Measurements from ENCODE around the gene MTRF1L.

DNA sequence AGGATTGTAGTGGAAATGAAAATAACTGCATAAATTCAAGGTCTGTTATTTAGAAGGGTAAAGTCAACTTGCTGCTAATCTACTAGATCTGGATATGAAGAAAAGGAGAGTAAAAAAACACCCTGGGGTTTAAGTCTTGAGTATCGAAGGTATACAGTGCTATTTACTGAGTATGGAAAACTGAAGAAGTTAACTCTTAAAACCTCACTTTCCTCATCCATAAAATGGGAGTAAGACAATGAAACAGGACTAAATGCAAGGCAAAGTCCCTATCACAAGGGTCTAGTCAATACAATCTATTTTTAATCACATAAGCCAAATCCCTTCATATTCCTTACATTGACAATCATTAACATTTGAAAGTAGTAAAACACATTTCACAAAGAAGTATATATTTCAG, 21.9 kb downstream of the MTRF1L start:
- no peak for TF ChIP-seq CTCF (optimal IDR thresholded peaks at IDR 0.05 in 1 of 3, IDR thresholded peaks at IDR 0.05 in 1 of 3, conservative IDR thresholded peaks at IDR 0.05 in 1 of 3; ENCODE audit: extremely low read depth in 1 of 3, insufficient read depth in 2 of 3, low read length in 3 of 3)
- TF ChIP-seq EZH2 (IDR thresholded peaks at IDR 0.05; ENCODE audit: low read length): no peak

All from keratinocyte (primary cell).